NCI-H446 treated with DMSO at 0.1 percent for 48 hours (cell line): ENCODE data around the gene TSPAN17.

ENCODE experiments used
- DNase-seq: peaks from one replicate; lab custom pipeline; 2025; lab: John Stamatoyannopoulos, UW

TSPAN17 gene

GRCh38 chr5:176642675-176643490 lies 4.4 kb upstream of the TSPAN17 start:
- no peak for DNase-seq

DNA sequence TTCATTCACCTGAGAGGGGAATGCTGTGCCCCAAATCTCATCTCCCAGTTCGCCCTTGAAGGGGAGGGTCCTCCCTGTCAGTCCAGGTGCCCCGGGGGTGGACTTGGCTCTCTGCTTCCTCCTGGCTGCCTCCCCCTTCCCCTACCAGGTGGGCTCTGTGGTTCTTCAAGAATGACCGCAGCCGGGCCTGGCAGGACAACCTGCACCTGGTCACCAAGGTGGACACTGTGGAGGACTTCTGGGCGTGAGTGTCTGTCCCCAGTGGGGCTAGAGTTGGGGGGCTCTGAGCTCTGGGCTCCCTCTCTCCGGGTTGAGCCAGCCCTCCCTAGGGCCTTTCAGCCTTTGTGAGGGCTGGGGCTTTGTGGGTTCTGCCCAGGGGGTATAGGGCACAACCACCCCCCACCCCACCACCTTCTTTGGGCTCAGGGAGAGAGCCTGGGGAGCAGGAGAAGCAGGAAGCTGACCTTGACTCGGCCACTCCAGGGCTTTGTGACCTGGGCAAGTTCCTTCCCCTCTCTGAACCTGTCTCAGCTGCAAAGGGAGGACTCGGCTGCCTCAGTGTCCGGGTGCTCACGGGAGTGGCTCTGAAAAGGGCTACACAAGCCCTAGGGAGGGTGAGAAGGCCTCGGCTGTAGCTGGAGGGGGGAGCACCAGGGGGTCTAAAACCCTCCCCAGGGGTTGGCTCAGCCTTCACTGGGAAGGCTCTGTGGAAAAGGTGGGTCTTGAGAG lies 3.6 kb upstream of the TSPAN17 start:
- no peak for DNase-seq

- DNase-seq, result no peak
Observed at GRCh38 chr5:176644294-176644693, 3.0 kb upstream of the TSPAN17 start.

- DNase-seq, result no peak
Observed at GRCh38 chr5:176644878-176645670, 2.2 kb upstream of the TSPAN17 start.

DNA sequence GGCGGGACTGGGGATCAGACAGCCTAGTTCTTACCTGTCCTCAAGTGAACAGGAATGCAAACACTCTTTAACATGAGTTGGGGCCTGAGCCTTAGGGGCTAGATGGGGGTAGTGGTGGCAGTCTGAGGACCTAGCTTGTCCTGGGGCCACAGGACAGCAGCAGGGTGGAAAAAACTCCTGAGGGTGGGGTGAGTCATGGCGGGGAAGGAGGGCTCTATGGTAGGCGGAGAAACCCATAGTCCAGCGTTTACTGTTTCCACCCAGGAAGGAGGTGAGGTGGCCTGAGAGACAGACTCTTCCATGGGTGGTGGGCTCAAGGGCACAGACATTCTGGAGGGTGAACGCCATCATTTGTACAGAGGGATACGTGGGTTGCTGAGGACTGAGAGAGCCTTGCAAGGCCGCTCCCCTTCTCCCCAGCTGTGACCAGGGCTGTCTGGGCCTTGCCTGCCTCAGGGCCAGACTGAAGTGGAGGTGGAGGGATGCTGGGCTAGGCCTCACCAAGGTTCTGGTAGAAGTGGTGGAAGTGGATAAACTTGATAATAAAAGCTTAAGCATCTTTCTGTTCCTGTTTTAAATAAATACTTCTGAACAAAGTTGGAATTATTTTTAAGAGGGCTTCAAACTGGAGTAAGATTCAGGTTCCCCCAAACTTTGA lies 1.1 kb upstream of the TSPAN17 start:
- no peak for DNase-seq

GRCh38 chr5:176646707-176647029 lies 616 bp upstream of the TSPAN17 start:
- no peak for DNase-seq

DNA sequence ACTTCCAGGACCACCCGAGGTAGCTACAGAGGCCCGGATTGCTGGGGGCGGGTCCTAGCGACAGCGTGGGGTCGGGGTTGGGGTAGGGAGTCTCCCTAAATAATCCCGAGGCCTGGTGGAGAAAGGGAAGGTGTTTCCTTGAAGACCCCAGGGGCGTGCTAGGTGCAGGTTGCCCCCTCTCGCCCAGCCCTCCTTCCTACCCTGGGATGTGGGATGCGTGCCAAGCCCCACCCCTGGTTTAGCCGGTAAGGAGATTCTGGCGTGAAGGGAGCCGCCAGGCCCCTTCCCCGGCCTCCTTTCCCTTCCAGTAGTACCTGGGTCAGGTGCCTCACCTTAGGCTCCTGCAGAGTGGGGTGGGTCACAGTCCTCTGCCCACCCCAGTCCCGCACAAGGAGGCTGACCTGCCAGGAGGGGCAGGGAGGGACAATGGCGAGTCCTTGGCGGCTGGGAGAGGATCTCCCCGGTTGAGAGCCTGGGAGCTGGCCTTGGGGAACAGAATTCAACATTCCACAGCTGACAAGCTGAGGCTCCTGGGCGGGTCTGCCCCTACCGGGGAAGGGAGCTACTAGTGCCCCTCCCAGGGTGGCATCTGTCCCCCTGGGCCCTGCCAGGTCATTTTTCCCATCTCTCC lies 674 bp downstream of the TSPAN17 start:
- DNase-seq, result no peak

GRCh38 chr5:176648474-176649194 lies 1.4 kb downstream of the TSPAN17 start:
- DNase-seq, result no peak

DNA sequence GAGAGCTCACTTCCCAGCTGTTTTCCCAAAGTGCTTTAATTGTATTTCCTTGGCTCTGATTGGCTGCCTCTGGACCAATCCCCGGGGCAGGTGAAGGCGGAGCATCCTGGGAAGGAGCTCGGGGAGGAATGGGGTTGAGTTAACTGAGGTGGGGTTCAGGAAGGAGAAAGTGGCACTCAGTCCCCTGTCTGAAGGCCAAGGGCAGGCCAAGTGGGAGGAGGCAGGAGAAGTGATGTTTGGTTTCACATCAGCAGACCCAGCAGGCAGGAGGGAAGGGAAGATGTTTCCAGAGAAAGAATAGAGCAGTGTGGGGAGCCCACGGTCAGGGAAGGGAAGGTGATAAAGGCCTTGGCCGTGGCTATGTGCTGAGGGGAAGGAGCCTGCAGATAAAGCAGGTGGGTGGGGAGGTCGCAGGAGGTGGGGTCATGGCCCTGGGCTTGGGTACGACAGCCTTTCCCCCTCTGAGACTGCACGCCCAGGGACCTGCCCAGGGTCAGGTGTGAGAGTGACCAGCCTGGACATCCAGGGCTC lies 3.1 kb downstream of the TSPAN17 start:
- peak; percentile 31 for DNase-seq

DNA sequence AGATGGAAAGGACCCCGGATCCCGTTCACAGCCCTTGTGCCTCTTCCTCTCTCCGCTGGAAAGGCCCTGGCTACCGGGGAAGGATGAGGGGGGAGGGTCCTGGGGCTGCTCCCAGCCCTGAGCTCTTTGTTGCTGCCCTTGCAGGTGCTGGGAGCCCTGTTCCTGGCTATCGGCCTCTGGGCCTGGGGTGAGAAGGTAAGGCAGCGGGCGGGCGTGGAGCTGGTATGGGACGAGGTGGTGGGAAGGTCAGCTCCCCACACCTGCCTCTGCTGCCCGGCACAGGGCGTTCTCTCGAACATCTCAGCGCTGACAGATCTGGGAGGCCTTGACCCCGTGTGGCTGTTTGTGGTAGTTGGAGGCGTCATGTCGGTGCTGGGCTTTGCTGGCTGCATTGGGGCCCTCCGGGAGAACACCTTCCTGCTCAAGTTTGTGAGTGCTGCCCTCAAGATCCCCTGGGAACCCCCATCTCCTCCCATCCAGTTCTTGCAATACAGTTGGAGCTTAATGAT lies 4.2 kb downstream of the TSPAN17 start:
- DNase-seq, result peak; percentile 60

GRCh38 chr5:176652136-176652535 lies 4.9 kb downstream of the TSPAN17 start:
- peak; percentile 94 for DNase-seq

DNA sequence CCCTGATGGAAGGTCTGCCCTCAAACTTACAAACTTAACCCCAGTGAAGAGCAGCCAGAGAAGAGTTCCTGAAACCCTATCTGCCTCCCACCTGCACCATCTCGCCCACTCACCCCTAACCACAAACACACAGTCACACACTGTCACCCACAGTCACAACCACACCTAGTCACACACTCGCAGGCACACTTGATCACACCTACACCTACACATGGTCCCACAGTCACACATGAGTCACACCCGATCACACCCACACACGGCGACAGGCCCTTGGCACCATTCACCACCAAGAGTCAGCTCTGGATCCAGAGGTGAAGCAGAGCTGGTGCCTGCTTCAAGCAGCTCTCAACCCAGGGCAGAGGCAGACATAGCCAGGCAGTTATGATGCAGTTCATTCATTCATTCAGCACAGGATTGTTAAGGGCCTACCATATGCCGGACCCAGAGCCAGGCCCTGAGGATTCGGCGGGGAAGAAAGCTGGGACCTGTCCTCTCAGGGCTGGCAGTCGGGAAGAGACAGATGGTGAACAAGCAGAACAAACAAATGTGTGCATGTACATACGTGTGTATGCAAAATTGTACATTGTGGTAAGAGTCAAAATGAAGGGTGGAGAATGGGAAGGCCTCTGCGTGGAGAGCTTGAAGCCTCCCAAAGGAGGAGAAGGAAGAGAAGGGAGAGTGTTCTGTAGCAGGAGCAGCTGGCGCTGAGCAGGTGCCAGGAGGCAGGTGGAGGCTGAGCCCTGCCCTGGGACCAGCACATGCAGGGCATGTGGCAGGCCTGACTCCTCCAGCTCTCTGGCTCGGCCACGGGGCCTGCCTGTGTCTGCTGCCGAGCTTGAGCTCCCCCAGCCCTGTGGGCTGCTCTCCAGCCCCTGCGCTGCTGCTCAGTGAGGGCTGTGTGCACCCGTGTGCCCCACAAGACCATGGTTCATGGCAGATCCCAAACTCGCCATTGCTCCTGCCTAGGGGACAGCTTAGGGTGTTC lies 6.4 kb downstream of the TSPAN17 start:
- DNase-seq, result peak; percentile 89

DNA sequence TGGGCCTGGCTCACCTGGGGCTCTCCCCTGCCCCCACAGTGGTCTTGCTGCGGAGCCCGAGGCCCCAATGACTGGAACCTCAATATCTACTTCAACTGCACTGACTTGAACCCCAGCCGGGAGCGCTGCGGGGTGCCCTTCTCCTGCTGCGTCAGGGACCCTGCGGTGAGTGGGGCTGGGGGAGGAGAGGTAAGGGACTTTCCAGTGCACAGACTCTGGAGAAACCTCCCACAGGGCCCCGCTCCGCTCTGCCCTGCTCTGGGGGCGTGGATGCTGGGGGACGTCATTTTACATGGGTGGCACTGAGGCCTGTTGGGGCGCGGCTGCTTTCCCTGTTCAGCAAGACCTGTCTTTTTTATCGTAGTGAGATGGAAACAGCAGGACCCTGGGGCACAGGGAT lies 7.6 kb downstream of the TSPAN17 start:
- DNase-seq, result no peak

DNA sequence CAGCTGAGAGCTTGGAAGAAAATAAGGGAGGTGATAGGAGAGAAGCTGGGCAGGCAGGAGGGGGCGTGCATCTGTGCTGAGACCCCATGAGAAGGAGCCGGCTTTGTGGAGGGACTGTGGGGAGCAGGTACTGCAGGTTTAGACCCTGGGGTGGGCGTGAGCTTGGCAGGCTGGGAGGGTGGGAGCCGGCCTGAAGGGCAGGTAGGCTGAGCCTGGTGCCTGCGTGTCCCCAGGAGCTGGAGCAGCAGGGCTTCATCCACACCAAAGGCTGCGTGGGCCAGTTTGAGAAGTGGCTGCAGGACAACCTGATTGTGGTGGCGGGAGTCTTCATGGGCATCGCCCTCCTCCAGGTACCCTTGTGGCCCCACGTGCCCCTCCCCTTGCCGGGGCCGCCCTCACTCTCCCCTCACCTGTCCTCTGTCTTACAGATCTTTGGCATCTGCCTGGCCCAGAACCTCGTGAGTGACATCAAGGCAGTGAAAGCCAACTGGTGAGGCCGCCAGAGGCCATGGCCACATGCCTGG lies 9.2 kb downstream of the TSPAN17 start:
- DNase-seq, result no peak

DNA sequence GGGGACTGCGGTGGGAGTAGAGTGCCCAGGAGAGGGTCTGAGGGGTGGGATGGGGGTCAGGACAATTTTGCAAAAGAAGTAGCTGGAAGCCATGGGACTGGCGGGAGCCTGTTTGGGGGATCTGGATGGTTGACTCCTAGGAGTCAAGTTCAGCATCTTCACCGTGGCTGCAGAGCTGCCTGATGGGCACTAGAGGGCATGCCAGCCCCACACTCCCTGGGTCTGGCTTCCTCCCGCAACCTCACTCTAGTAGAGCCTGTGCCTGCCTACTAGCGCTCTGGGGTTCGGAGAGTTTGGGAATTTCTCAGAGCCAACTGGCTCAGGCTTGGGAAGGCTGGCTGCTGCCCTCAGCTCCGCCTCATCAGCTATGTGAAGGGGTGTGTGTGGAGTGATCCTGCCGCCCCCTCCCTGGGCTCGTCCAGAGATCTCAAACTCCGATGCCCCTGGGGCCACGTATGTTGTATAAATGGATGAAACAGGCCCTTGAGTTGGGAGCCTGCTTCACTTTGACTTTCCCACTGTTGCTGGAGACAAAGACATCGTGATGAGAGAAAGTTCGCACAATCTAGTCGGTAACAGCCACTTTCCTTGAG lies 10.8 kb downstream of the TSPAN17 start:
- DNase-seq, result peak; percentile 69

- no peak for DNase-seq
Observed at GRCh38 chr5:176658817-176659511, 11.7 kb downstream of the TSPAN17 start.

DNA sequence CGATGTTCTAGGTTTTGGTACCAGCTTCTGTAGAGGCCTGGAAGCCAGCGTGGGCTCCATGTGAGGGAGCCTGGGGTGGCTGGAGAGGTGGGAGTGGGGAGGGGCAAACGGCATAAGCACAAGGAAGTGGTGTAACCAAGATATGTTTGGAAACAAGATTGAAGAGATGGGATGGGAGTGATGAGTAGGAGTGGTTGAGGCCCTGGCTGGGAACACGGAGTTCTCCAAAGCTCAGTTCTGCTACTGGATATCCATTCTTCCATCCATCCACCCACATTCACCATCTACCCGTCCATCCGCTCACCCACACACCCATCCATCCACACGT lies 12.2 kb downstream of the TSPAN17 start:
- no peak for DNase-seq

- DNase-seq, result no peak
Observed at GRCh38 chr5:176659860-176660461, 12.7 kb downstream of the TSPAN17 start.
